Astrocyte of the spinal cord (primary cell): ENCODE data around the gene MPHOSPH8.
A peak's percentile ranks its signal among the peaks of the same experiment; 100 is the strongest.

Experiments used
- DNase-seq: peaks from one replicate; pipeline ENCODE4 v3.0.0; 2011; ENCODE audit warnings: low read depth, low spot score
- H3K4me3 ChIP-seq: 2 replicates; pipeline ENCODE4 v1.5.1; 2011; ENCODE audit warnings: low read depth, mild to moderate bottlenecking, low read length, moderate library complexity
- CTCF ChIP-seq: IDR thresholded peaks from 2 replicates; pipeline ENCODE4 v1.5.1; 2012; ENCODE audit warnings: low read depth, mild to moderate bottlenecking, low read length, inconsistent platforms
- in situ Hi-C: cut with HindIII; loops from 2 replicates; pipeline ENCODE4 v1.10.0; 2017; ENCODE audit warnings: low sequenced_read_pairs

The MPHOSPH8 gene

GRCh38 chr13:19673473-19674430 lies 40.3 kb downstream of the MPHOSPH8 start:
- in situ Hi-C loops: no loop called here
- no peak for DNase-seq
- H3K4me3 ChIP-seq: no peak overlapping the region
- TF ChIP-seq CTCF: no peak

GRCh38 chr13:19674898-19675297 lies 41.4 kb downstream of the MPHOSPH8 start:
- no peak for TF ChIP-seq CTCF
- DNase-seq: no peak
- in situ Hi-C loops: no loop called here
- no peak overlapping the region for H3K4me3 ChIP-seq

- no peak for DNase-seq
- no peak overlapping the region for H3K4me3 ChIP-seq
- in situ Hi-C loops: no loop called here
- no peak for TF ChIP-seq CTCF
Observed at GRCh38 chr13:19676168-19676567, 42.7 kb downstream of the MPHOSPH8 start.

- no peak overlapping the region for H3K4me3 ChIP-seq
Observed at GRCh38 chr13:19680751-19681150, 47.3 kb downstream of the MPHOSPH8 start.

GRCh38 chr13:19681517-19681916 lies 48.1 kb downstream of the MPHOSPH8 start:
- in situ Hi-C loops: no loop called here
- TF ChIP-seq CTCF: no peak
- peak; percentile 33 for DNase-seq

More at GRCh38 chr13:19680751-19681150, 47.3 kb downstream of the MPHOSPH8 start:
- no peak for TF ChIP-seq CTCF
- no peak for DNase-seq
- in situ Hi-C loops: no loop called here

GRCh38 chr13:19685034-19685433 lies 51.6 kb downstream of the MPHOSPH8 start:
- in situ Hi-C loops: no loop called here
- TF ChIP-seq CTCF: no peak
- H3K4me3 ChIP-seq: no peak overlapping the region
- DNase-seq: no peak

More at GRCh38 chr13:19681517-19681916, 48.1 kb downstream of the MPHOSPH8 start:
- H3K4me3 ChIP-seq: no peak overlapping the region
